NCI-H2196 (cell line): ENCODE data around the gene DKK3.

Source experiments
- DNase-seq: peaks from one replicate; lab custom pipeline; 2025; ENCODE audit not compliant: unreplicated experiment; lab: John Stamatoyannopoulos, UW

Gene DKK3

DNA sequence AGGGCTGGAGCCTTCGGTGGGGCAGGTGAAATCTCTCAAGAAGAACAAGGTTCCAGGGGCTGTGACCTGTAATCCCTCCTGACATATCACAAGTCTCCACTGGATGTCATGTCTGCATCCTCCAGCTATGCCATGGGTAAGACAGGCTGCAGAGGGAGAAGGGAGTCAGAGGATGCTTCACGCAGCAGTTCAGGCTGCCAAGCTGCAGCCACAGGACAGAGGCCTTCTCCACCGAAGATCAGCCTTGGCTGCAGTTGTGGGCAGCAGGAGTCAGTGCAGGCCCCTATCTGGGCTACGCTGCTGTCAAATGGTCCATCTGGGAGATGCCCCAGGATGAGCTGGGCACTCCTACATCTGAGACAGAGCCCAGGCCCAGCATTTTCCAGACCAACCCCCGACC is 25.0 kb downstream of the DKK3 start:
- DNase-seq, result no peak

DNA sequence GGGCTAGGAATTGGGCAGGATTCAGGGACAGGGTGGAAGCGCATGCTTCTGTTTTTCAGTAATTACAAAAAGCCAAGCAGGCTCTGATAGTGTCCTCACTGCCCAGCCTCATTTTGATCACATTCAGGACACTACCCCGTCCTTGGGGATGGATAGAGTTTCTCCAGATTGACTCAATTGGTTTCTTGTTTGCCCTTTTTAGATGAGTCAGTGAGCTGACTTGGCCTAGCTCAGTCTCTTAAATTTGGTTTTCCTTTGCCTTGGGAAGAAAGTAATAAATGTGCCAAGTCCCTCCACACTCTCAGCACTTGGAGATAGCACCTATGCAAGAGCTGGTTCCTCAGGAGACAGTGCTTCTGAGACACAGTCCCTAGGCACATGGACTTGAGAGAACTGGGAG is 25.5 kb downstream of the DKK3 start:
- DNase-seq, result no peak

DNA sequence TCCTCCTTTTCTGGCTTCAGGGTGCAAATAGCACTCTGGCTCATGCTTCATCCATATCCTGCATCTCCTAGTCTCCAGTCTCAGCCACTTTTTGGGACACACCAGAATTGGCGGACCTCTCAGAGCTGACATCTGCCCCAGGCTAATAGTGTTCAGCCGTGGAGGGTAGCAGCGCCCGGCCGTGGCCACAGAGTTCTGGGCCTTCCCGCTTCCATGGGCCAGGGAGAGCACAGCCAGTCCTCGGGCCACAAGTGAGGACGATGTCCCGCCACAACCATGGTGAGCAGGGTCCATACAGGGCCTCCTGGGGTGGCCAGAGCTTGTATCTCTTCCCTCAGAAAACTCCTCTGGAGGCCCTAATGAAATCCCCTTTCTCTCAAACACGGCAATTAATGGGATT is 26.0 kb downstream of the DKK3 start:
- DNase-seq, result no peak

DNA sequence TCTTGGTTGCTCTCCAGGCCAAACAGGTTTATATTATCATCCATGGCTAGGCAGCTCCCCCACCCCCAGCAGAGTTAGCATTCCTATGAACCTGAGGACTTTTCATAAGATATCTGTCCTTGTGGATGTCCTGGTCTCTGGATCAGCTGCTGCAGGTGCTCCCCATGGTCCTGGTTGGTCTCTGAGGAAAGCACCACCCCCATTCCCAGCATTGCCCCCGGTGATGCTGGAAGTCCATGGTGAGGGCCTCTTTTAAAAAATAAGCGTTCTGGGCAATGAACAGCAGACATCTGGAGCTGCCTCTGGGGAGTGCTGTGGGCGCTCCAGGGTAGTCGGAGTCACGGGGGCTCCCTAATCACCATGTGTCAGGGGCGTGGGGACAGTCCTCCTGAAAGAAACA is 26.6 kb downstream of the DKK3 start:
- DNase-seq, result no peak

DNA sequence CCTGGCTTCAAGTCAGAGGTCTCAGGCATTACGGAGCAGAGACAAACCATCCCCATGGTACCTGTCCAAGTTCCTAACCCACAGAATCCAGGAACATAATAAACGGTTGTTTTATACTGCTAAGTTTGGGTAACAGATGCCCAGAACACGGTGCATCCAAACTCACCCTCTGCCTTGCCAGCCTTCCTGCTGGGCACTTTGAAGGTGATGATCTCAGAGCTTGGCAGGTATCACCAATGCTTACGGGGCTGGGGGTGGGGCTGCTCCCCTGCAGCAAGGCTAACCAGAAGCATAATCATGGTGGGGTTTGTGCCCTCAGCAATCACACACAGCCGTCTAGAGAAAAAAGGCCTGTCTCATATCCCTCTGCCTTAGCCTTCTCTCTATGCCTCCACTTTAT is 27.1 kb downstream of the DKK3 start:
- no peak for DNase-seq

DNA sequence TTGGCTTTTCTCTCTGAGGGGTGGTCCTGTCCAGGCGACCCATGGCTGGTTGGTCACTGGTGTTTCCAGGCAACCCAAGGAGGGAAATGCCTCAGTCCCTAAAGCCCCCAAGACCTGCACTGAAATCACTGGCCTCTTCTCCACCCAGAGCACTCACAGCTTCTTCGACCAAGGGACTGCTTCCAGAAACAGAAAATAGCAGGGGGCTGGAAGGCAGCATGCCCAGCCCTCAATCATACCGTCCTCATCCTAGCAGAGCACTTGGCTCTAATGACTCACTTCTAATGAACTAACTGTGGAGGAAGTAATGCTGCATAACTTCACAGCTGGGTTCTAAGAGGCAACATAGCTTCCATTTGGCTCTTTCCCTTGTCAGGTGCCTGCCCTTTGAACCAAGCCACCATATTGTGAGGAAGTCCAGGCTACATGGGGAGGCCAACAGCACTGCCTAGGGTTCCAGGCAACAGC is 27.6 kb downstream of the DKK3 start:
- DNase-seq, result no peak

DNA sequence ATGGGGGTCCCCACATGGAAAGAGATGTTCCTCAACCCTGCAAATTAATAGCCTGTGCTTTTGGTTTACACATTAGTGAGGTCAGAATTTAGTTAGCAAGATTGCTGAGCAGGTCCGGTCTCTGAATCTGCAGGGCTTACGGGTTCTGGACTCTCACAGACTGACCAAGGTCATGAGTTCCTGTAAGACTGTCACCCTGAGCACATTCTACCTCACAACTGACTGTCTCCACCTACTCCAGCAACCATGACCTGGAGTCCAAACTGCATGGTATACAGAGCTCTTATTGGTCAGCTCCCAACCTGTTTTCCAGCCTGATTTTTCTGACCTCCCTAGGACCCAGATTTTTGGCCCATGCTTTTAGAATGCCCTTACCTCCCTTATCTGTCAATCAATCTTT is 28.2 kb downstream of the DKK3 start:
- DNase-seq, result no peak

DNA sequence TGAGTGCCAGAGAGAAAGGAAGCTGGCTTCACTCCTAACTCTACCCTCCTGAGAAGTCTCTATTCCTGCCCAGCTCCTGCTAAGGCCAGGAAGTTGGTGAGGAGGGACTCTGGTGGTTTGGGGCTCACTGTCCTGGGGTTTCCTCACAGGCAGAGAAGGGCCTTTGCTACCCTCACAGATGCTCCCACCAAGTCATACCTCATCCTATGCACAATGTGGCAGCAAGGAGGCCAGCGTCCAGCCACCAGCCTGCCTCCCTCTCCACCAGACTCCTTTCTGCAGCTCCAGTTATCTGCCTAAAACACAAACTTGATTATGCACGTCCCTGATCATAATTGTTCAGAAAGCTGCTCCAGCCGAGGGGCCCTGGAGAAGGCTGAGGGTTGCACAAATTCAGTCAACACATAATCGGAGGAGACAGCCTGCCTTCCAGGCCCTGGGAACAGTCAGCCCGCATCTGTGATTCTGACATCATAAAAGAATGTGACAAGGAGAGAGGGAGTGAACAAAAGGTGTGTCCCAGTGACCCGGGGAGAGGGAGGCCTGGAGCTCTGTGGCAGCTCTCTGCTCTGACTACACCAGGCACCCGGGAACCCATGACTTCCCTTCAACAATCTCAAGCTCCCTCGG is 28.8 kb downstream of the DKK3 start:
- DNase-seq, result no peak

DNA sequence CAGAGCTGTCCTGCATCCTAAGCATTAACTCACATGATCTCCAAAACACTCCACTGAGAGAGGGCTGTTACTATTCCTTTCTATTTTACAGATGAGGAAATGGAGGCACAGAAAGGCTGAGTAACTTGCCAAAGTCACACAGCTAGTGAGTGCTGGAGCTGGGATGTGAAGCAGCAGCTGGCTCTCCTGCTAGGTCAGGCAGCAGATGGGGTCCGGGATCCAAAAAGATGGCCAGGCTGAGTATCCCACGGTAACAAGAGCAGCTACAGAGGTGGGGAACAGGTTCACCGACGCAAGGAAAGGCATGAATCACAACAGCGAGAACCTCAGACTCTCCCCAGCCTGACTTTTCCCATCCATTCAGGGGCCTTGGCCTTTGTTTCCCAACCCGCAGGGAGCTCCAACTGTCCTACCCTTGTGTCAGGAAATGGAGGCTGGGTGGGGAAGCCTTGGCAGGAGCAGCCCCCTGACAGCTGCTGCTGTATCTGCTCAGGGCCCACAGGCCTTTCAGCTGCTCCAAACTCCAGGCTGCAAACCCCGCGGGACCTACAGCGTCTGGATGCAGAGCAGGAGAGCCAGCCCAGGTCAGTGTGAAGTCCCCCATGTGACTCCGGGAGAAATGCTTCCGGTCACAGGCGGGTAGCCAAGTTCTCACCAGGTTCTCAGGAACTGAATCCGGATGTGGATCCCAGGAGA is 29.5 kb downstream of the DKK3 start:
- DNase-seq, result no peak

DNA sequence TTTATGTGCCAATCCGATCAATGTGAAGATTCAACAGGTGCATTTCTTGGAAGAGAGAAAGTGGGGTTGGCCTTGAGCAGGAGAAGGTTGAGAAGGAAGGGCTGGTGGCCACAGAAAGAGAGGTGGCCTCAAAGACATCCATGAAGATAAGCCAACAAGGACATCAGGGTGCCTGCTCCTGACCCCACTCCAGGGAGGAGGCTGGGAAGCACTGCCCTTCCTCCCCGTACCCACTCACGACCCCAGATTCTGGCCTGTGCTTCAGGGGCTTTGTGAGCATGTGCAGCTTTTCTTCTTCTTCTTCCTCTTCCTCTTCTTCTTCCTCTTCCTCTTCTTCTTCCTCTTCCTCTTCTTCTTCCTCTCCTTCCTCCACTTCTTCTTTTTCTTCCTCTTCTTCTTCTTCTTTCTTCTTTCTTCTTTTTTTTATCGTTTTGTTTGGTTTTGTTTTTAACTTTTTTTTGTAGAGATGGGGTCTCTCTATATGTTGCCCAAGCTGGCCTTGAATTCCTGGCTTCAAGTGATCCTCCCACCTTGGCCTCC is 30.3 kb downstream of the DKK3 start:
- DNase-seq, result no peak

DNA sequence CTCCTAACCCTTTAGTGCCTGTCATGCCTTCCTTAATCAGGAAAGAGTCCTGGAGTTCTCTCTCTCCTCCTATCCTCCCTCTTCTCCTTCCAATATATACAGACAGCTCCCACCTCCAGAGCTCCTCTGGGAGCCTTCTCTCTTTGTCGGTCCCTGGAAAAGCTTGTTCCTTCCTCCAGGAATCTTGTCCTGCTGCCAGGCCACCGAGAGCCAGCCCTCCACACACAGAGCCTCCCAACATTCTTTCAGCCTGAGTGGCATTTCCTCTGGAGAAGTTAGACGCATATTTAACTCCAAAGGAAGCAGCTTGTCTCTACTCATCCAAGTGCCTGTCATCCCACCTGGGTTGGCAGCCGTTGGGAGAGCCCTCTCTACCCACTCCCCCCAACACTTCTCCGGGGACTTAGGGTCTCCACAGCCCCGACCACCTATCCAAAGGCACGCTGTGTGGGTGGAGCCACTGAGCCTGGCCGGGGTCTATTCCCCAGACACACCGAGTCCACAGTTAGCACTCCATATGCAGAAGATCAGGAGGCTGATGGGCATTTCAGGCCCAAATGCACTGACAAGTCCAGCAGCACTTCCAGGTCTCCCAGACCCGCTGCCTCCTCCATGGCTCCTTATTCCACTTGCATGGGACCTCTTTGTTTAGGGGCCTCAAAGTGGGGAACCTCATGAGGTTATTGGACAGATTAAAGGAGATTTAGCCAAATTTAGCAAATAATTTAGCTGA is 31.1 kb downstream of the DKK3 start:
- no peak for DNase-seq

DNA sequence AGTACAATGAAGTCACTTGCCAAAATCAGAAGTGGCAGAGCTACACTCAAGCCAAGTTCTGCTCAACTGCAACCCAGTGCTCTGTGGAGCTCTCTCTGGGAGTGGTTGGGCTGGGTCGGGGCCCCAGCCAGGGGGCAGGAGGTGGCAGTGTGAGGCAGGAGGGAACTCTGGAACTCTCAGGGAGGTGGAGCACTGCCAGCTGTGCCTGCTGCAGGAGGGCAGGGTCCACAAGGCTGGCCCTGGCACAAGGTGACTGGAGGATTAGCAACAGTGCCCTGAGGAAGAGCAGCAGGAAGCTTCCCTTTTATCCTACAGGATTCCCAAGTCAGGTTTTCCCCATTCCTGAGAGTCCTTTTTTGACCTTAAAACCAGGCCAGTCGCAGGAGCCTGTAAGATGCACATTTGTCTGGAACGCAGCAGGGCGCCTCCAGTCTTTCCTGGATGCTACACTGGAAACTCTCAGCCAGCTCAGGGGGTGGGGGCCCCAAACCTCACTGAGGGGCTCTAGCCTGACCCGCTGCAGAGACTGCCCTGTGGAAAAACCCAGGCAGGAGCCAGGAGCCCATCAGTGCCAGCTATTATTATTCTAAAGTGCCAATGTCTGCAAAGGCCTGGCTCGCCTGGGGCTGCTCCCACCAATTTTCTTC is 31.8 kb downstream of the DKK3 start:
- no peak for DNase-seq

DNA sequence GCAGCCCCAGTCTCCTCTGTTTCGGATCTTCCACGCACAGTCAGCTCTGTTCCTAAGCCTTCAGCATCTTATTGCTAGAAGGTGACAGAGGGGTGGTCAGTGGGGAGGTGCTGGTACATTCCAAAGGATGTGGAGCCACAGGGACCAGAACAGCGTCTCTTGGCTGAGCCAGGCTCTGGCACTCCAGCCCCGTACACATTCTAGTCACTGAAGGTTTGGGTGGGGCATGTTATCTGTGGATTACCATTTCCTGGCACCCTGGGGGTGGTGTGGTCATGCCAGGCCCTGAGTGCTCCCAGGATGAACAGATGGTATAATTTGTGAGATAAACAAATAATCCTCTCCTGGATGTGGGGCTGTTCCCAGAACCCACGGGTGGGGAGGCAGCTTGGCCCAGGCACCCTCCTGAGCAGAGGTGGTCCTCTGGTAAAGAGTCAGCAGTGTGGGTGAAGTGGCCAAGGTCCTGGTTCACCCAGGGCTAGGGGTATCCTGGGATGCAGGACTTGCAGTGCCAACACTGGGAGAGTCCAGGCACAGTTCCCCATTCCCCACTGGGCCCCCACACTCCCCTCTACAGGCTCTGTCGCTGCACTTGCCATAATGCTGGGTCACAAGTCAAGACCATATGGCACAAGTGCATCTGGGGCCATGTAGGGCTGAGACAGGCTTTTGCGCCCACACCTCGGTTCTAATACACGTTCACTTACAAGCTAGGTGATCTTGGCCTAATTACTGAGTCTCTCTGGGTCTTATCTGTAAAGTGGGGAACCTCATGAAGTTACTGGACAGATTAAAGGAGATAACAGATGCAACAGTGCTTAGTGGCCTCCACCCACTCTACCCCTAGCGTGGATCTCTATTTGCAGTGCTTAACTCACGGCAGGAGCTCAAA is 33.0 kb downstream of the DKK3 start:
- no peak for DNase-seq

DNA sequence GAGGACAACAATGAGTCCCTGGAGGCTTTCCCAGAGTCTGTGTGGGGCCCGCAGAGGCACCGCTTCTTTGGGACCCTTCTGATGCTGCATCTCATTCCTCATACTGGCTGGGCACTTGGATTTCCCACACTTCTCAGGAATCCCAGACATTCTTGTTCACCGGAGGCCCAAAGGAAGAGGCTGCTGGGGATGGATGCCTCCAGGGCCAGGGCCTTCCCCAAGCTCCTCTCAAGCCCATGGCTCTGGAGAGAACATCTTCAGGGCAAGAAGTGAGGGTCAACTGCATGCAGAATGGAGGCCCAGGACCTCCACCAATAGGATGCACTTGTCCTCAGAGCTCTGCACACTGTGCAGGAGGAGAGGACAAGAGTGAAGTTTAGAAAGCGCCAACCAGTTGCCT is 34.6 kb downstream of the DKK3 start:
- no peak for DNase-seq

DNA sequence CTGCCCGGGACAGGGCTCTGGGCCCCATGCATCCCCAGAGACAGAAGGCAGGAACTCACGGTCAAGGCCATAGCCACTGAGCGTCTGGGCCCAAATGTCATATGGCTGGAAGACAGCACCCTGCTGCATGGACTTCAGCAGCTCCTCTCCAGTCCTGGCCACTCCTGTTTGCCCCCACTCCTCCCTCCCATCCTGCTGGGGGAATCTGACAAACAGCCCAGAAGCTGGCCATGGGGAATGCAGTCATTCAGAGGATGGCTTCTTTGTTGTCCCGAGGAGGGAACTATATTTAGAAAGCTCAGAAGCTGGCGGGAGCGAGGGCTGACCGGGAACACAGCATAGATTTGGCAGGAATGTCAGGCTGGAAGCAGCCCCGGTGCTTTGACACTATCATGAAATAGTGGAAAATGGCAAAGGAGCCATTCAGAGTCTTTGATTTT is 35.0 kb downstream of the DKK3 start:
- no peak for DNase-seq

DNA sequence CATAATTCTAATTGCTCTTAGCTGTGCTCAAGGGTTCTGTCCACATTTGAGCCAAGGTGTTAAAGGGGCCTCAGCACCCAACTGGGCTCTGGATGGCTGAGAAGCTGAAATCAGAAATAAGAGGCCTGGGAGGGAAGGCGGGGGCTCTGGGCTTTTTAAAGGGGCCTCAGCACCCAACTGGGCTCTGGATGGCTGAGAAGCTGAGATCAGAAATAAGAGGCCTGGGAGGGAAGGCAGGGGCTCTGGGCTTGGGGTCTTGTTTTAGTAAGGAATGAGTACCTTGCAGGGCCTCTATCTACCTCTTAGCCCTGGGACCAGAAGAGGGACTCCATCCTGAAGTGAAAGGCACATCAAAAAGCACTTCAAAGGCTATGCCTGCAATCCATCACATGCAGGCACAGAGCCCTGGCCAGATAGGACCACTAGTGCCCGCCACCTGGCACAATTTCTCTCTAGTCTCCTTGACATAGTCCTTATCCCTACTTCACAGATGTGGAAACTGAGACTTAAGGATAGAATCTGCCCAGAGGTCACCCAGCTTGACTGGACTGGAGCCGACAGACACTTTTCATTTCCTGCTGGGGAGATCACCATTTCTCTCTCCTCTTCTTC is 35.6 kb downstream of the DKK3 start:
- no peak for DNase-seq

DNA sequence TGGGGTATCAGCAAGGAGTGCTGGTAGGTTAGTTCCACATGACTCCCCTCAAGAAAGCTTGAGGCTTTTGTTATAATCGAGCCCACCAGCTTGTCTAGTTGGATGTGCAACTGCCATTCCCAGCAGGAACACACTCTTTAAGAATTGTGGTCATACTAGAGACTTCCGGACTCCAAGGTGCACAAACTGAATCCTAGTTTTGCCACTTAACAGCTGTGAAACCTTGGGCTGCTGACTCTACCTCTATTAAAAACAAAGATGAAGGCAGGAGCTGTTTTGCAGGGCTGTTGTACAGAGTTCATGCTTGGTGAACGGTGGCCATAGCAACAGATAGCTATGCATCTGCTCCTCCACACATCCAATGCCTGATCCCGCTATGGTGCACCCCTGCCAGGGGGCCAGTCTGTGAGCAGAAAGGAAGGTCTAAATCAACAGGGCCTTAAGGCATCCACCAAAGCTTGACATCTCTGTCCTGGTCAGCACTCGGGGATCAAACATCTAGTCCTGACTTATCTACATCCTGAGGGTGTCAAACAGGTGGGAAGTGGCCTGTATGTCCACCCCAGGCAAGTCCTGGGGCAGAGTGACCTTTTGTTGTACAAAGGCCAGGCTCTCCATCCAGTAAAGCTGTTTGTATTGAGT is 36.4 kb downstream of the DKK3 start:
- DNase-seq, result no peak

DNA sequence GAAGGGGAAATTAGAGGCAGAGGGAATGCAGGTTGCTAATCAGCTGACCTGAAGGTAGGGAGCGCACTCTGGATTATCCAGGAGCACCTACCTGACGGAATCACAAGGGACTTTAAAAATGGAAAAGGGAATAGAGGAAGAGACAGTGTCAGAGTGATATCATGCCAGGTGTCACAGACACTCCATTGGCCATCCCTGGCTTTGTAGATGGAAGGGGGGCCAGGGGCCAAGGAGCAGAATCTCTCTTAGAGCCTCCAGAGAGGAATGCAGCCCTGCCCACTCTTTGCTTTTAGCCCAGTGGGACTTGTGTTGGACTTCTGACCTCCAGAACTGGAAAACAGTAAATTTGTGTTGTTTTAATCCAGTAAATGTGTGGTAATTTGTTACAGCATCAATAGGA is 37.9 kb downstream of the DKK3 start:
- no peak for DNase-seq

DNA sequence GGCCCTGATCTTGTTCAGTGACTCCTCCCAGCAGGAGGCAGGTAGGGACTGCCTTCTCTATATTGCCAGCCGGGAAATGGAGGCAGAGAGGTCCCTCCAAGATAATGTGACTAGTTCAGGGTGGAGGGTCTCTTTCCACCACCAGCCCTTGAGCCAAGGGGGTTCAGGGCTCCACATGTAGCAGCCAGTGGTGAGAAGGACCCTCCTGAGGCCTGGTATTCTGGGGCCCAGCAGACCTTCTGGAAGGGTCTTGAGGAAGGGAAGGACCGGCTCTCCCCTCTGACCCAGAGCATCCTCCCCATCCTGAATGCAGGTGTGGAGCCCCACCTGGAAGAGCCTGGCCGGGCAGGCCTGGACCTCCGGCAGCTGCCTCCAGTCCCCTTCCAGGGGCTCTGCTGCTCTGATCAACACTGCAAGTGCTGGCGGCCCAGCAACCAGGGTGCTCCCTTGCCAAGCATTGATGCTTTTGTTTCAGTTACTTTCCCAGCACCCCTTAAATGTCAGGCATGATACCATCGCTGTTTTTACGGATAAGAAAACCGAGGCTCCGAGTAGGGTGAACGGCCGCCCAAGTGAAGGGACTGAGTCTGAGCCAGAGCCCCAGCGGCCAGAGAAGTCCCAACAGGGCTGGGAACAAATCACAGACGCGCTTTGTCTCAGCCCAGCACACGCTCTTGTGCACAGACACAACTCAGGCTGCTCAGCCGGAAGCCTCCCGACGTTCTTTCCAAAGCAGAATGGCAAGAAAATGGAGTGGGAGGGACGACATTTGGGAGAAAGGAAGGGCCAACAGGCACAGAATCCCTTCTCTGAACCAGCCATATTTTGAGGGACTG is 38.8 kb downstream of the DKK3 start:
- DNase-seq, result no peak
